Iris pigment epithelial cell (primary cell): ENCODE measurements around the gene PAK4.
A peak's percentile ranks its signal among the peaks of the same experiment; 100 is the strongest.
"Not testable (repeated sequence)": the region's sequence is repeated elsewhere in the genome, so short reads cannot be mapped to it uniquely, and the experiment has no call there.

Experiments
- DNase-seq: peaks from one replicate; pipeline ENCODE4 v3.0.0-alpha.2; 2011; ENCODE audit warnings: low read depth

The PAK4 gene

DNA sequence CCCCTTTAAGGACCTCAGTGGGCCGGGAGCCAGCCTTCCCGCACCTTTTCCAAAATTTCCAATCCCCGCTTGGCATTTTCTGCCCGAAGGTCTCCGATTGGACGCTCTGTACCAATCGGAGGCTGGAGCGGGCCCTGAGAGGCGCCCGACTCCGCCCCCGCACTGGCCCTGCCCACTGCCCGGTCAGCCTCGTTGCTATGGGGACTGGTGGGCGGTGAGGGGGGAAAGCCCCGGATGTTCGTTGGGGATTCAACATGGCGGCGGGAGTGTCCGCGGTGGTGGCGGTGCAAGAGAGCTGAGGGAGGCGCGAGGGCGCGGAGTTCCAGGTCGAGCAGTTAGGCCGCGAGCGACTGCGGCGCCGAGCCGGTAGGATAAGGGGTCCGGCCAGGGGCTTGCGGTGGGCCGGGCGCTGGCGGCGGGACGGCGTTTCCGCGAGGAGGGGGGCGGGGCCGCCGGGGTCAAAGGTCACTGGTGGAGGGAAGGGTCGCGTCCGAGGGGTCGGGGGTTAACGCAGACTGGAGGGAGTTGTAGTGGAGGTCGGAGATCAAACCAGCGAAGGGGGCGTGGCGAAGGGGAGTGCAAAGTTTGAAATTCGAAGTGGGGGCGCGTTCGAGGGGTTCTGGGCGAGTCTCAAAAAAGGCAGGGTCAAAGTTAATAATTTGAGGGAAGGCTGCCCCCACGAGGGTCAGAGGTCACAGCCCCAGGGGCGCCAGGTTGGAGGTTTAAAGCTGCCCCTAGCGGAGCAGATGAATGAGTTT is at the start of gene PAK4:
PAK4 (plus strand) TSS at position 233 of the 758 bp plus-strand sequence. CDS start 43,768 bp downstream, outside the sequence.
- DNase-seq, result peak; percentile 97

DNA sequence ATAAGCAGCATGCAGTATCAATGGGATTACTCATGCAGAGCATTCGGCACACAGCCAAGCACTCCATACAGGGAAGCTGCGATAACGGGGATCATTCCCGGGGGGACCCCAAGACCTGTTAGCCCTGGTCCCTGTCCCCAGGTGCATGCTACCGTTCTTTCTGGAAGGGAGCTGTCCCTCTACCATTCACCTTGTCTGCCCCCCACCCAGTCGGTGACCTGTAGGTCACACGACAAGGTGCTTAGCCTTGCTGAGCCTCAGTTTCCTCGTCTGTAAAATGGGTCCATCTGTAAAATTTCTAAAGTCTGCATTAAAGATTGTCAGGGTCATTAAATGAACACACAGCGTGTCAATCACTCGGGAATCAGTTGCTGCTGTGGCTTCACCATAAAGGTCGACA is 48.3 kb upstream of the PAK4 start:
- DNase-seq, result no peak

DNA sequence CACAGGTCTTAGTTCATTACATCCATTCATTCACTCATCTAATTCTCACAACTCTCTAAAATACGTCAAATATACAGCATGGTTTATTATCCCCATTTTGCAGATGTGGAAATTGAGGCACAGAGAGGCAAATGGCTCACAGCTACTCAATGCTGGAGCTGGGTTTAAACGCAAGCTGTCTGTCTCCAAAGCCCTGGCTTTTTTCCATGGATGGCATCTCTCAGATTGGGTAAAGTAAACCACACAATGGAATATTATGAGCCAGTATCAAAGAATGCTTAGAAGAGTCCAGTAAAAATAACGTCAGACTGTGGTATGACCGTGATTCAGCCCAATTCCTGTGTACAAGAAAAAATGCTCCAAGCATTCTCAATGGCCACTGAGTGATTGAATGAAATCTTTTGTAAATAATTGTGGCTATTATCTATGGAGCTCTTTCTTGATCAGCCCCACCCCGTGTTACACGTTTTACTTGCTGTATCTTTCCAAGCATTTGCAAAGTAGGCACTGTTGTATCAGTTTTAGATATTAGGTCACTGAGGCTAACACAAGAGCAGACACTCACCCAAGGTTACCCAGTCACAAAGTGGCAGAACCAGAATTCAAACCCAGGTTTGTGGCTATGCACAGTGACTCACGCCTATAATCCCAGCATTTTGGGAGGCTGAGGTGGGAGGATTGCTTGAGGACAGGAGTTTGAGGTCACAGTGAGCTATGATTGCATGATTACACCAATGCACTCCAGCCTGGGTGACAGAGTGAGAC is 47.0 kb upstream of the PAK4 start:
- DNase-seq, result peak; percentile 97

DNA sequence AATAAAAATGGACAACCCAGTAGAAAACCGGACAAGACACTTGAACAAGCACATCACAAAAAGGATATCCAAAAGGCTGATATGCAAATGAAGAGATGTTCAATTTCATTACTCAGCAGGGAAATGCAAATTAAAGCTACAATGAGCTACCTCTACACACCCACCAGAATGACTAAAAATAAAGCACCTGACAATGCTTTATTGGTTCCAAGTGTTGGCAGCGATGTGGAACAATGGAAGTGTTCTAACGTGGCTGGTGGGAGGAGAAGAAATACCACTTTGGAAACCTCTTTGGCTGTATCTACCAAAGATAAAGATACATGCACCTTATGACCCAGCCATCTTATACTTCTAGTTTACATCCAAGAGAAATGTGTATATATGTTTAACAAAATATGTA is 45.2 kb upstream of the PAK4 start:
- no peak for DNase-seq

DNA sequence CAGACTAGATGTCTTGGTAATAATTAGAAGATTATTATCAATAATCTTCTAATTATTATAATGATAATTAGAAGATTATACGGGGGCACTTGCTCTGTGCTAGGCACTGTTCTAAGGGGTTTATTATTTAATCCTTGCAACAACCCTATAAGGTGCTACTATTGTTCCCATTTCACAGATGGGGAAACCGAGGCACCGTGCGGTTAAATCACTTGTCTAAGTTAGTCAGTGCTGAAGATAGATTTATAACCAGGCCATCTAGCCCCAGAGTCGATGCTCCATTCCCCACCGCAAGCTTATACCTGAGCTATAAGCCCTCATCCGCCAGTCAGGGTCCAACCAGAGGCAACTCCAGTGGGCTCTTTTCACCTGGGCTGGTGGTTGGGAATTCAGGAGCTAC is 43.4 kb upstream of the PAK4 start:
- DNase-seq, result no peak

DNA sequence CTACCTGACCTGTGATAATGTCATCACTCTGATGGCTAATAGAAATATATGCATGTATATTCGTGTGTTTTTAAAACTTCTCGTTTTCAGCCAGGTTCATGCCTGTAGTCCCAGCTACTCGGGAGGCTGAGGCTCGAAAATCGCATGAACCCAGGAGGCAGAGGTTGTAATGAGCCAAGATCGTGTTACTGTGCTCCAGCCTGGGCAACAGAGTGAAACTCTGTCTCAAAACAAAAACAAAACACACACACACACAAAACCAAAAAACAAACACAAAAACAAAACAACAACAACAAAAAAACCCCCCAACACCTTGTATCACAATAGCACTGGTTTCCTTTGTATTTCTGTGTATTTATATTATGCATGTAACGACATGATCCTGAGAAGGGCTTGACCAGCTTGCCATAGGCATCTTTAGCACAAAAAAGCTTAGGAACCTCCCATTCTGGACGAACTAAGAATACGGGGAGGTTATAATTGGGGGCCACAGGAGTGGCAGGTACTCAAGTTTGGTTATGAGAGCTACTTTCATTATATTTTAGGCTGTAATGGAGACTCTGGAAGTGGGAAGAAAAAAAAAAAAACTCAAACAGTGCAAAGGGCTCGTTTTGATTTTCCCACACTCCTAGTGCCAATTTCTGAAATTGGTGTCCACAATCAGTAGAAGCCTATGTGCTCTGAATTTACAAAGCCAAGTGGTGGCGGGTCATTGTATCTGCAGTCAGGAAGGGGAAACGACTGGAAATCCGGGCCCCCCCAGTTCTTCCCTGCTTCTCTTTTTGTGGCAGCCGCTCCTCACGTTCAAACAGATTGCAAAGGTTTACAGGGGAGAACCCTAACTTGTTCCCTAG is 42.6 kb upstream of the PAK4 start:
- DNase-seq, result no peak

DNA sequence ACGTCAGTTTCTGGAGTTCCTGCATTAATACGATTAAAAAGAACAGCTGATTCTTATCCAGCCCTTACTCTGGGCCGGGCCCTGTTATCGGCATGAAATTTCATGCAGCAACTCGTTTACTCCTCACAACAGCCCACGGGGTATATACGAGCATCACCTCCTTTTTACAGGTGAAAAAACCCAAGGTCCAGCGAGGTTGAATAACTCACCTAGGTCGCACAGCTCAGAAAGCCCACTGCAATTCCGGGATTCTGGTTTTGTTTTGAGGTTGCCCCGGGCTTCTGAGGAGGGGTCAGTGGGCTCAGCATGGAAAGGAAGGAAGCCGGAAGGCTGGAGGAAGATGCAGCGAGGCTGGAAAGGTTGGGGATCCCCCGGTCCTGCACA is 42.0 kb upstream of the PAK4 start:
- DNase-seq, result no peak

DNA sequence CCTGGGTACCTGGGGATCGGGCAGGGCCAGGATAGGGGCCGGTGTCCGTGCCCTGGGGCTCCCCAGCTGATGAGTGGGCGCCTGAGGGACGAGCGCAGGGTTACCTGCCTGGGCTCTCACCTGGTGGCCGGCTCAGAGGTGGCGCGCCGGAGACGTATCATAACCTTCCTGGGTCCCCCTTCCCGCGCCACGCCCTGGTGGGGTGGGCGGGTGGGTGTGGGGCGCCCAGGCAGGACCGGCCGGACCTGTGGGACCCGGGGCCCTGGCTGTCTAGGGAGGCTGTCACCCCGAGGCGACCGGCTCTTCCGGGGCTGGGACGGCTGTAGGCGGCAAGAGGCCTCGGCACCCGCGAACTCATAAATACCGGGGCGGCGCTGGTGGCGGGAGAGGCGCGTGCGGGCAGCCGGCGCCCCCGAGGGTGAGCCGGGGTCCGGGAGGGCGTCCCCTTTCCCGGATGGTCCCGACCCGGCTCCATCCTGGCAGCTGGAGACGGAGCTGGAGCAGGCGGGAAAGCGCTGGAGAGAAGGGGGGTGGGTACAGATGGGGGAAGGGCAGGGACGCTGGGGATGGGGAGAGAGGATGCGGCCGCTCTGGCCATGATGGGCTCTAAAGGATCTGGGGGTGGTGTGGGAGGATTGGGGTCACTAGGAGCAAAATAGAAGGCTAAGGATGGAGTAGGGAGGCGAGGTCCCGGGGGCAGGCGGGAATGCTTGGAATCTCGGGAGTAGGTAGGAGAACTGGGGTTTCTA is 41.4 kb upstream of the PAK4 start, which contains the start of gene ACP7:
ACP7 (plus strand) TSS at position 386 of the 749 bp plus-strand sequence. CDS start 902 bp downstream, outside the sequence.
- no peak for DNase-seq

DNA sequence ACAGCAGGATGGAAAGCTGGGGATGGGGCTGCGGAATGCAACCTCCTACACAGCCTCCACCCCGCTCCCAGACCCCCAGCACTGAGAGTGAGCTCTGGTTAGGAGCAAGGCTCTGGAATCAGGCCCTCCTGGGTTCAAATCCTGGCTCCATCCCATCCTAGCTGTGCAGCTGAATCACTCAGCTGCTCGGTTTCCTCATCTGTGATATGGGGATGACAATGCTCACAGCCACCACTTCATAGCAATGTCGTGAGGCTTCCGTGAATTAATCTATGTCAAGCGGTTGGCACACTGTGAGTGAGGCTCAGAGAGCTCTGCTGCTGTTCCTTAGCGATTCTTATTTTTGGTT is 40.9 kb upstream of the PAK4 start:
- DNase-seq, result no peak

DNA sequence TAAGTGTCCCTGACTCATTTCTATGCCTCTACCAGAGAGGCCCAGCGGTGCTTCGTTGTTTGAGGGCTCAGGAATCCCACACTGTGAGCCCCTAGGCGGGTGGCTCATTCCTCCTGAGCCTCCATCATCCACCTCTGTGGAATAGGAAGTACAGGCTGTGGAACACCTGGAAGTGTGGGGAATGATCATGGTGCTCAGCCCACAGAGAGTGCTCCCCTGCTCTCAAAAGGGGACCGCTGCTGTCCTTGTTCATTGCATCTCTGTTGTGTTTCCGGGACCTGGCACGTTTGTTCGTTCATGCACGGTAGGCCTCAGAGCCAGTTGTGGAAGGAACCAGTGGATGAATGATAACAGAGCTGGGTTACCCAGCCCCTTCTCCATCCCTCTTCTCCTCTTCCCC is 40.2 kb upstream of the PAK4 start:
- DNase-seq, result no peak

DNA sequence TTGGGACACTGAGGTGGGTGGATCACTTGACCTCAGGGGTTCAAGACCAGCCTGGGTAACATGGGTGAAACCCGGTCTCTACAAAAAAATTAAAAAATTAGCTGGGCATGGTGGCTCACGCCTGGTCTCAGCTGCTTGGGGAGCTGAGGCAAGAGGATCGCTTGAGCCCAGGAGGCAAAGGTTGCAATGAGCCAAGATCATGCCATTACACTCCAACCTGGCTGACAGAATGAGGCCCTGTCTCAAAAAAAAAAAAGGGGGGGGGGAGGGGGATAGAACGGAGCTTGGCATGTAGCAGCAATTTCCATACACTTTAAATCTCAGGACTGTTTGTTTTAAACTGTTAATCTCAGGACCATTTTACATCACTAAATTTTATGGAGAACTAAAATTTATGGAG is 39.2 kb upstream of the PAK4 start:
- no peak for DNase-seq

DNA sequence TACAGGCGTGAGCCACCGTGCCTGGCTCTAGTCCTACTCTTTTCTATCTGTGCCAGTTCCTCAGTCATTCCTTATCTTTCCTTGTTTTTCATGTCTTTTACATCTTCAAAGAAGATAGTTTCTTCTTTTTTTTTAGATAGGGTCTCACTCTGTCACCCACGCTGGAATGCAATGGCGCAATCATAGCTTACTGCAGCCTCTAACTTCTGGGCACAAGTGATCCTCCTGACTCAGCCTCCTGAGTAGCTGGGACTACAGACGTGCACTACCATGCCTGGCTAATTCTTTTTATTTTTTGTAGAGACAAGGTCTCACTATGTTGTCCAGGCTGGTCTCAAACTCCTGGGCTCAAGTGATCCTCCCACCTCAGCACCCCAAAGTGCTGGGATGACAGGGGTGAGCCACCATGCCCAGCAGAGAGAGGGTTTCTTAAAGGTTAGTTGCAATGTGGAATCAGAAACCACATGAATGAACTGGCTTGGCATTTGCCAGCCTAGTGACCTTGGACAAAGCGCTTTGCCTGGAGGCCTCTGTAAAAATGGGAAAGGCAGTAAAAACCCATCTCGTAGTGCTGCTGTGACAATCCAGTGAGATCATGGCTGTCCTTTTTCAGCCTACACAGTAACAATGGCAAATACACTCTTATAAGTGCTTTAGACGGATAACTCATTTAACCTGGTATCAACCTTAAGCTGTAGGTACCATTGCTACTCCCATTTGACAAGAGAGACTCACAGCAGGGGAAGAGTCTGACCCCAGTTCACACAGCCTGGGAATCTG is 37.5 kb upstream of the PAK4 start:
- DNase-seq, result no peak

DNA sequence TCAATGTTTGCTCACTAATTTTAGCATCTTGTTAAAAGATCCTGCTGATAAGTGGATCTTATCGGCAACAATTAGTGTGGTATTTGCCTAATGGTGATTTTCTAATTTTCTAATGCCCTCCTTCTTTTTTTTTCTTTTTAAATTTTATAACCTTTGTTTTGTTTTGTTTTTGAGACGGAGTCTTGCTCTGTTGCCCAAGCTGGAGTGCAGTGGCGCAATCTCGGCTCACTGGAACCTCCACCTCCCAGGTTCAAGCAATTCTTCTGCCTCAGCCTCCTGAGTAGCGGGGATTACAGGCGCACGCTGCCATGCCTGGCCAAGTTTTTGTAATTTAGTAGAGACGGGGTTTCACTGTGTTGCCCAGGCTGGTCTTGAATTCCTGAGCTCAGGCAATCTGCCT is 35.6 kb upstream of the PAK4 start:
- DNase-seq, result not testable (repeated sequence)

DNA sequence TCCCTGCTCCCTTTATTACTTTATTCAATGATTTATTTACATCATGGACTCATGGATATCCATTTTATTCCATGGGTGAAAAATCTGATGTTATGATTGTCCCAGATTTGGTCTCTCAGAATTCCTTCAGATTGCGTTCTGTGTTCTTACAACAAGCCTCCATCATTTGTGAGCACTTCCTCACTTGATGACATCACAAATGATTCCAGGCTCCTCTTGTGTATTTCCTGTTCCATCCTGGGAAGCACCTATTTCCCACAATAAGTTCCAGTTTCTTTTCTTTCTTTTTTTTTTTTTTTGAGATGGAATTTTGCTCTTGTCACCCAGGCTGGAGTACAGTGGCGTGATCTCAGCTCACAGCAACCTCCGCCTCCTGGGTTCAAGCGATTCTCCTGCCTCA is 34.7 kb upstream of the PAK4 start:
- DNase-seq, result no peak

DNA sequence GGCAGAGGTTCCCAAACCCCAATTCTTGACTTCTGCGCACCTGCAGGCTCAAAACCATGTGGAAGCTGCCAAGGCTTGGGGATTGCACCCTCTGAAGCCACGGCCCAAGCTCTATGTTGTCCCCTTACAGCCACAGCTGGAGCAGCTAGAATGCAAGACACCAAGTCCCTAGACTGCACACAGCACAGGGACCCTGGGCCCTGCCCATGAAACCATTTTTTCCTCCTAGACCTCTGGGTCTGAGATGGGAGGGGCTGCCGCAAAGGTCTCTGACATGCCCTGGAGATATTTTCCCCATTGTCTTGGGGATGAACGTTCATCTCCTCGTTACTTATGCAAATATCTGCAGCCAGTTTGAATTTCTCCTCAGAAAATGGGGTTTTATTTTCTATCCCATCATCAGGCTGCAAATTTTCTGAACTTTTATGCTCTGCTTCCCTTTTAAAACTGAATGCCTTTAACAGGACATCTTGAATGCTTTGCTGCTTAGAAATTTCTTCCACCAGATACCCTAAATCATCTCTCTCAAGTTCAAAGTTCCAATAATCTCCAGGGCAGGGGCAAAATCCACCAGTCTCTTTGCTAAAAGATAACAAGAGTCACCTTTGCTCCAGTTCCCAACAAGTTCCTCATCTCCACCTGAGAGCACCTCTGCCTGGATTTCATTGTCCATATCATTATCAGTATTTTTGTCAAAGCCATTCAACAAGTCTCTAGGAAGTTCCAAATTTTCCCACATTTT is 29.6 kb upstream of the PAK4 start:
- DNase-seq, result not testable (repeated sequence)

DNA sequence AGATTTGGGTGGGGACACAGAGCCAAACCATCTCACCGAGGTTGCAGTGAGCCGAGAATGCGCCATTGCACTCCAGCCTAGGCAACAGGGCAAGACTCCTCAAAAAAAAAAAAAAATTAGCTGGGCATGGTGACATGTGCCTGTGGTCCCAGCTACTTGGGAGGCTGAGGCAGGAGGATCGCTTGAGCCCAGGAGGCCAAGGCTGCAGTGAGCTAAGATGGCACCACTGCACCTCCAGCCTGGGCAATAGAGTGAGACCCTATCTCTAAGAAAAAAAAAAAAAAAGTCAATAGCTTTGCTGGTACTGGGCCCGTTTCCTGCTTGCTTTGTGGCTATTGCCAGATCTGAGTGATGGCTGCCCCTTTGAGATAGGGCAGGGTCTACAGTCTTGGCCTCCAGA is 28.3 kb upstream of the PAK4 start:
- no peak for DNase-seq

DNA sequence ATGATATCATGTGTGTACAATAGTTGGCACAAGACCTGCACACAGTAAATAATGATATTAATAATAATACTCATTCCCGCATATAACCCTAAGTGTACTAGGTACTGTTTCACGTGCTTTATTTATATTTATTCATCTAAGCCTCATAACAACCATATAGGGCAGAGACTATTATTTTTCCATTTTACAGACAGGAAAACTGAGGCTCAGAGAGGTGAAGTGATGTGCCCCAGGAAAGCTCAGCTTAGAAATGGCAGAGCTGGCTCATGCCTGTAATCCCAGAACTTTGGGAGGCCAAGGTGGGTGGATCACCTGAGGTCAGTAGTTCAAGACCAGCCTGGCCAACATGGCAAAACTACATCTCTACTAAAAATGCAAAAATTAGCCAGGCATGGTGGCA is 27.9 kb upstream of the PAK4 start:
- DNase-seq, result no peak

DNA sequence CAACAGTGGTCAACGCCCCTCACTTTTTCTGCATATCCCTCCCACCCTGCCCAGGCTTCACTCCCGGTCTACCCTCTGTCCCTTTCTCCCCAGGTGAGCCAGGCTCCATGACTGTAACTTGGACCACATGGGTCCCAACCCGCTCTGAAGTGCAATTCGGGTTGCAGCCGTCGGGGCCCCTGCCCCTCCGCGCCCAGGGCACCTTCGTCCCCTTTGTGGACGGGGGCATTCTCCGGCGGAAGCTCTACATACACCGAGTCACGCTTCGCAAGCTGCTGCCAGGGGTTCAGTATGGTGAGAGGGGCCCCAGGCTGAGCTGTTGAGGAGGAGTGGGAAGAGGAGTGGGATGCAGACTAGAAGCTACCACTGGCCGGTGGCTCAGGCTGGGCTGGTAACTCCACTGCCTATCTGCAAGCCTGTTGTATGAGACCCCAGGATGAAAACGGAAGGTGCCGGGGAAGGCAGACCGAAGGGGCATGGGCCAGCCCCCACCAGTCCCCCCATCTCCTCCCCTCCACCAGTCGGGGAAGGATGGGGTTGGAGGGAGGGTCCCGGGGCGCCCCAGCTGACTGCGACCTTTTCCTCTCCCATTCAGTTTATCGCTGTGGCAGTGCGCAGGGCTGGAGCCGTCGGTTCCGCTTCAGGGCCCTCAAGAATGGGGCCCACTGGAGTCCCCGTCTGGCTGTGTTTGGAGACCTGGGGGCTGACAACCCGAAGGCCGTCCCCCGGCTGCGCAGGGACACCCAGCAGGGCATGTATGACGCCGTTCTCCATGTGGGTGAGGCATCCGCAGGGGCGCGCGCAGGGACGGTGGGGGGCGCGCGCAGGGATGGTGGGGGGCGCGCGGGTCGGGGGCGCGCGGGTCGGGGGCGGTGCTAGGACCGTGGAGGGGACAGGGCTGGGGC is 27.0 kb upstream of the PAK4 start:
- no peak for DNase-seq

DNA sequence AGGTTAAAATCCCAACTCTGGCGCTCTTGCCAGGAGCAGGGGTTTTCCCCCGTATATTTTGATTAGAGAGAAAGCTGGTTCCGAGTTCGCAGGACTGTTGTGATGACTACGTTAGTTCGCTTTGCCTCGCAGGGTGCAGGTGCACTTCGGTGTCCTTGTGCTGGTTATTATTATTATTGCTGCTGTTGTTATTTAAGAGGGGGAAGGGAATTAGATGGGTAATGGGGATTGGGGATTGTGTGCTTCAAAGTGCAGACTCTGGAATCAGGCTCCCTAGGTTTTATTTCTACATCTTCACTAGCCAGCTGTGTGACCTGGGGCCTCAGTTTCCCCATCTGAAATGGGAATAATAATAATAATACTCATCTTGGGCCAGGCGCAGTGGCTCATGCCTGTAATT is 26.2 kb upstream of the PAK4 start:
- DNase-seq, result no peak
